ENCODE data around the gene ZNF189. TPM values are rescaled to one million over a fixed set of nuclear protein-coding genes. Genes with fewer than 3 reads are reported as not detected.

The ZNF189 gene
- total and polyA plus RNA-seq, 9 donors = 11.3 to 30.5 (median 25.1) TPM

DNA sequence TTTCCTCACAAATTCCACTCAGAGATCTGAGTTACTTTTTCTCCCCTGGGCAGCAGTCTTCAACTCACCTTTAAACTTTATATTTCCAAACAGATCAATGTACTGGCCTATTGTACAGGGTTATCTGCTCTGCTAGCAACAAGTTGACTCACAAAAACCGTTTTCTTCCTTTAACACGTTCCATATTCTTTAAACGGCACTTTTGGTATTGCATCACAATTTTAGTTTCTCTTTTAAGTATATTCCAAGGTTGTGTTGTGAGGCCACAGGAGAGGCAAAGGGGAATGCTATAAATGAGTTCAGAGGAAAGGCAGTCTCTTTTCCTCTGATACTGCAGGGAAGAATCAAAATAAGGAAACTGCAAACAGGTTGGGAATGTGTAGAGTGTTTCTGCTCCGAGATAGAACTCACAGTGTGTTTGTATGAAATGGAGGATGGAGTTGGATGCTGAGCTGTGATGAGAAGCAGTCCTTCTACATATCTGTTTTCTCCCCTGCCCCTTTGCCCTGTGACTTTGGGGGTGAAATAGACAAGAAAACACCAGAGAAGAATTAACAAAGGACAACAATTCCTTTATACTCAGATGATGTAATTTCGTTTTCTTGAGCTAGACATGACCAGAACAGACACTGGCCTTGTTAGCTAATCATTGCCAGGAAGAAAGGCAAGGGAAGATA lies 46.8 kb downstream of the ZNF189 start:
- Histone ChIP-seq H3K4me1 (ENCODE audit: insufficient read depth) (no peaks in the 10 kb centered on the region), H3K27me3 (no peaks in the 10 kb centered on the region), H3K36me3 (no peaks in the 10 kb centered on the region), H3K4me3 (no peak overlapping the region), H3K27ac (no peak overlapping the region), H3K9me3 (no peaks in the 10 kb centered on the region)
- intact Hi-C loops (cut with DNase I) = no loop called here
- WGBS, 3 donors = 21 to 41% (median 24%) methylated on average over 5 of the region's 5 CpGs
- no peak for DNase-seq
- TF ChIP-seq POLR2A (IDR thresholded peaks at IDR 0.05) (no peak), EP300 (IDR thresholded peaks at IDR 0.05) (no peak)
- TF ChIP-seq, protein P1, sequence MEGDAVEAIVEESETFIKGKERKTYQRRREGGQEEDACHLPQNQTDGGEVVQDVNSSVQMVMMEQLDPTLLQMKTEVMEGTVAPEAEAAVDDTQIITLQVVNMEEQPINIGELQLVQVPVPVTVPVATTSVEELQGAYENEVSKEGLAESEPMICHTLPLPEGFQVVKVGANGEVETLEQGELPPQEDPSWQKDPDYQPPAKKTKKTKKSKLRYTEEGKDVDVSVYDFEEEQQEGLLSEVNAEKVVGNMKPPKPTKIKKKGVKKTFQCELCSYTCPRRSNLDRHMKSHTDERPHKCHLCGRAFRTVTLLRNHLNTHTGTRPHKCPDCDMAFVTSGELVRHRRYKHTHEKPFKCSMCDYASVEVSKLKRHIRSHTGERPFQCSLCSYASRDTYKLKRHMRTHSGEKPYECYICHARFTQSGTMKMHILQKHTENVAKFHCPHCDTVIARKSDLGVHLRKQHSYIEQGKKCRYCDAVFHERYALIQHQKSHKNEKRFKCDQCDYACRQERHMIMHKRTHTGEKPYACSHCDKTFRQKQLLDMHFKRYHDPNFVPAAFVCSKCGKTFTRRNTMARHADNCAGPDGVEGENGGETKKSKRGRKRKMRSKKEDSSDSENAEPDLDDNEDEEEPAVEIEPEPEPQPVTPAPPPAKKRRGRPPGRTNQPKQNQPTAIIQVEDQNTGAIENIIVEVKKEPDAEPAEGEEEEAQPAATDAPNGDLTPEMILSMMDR (IDR thresholded peaks at IDR 0.05) = no peak

DNA sequence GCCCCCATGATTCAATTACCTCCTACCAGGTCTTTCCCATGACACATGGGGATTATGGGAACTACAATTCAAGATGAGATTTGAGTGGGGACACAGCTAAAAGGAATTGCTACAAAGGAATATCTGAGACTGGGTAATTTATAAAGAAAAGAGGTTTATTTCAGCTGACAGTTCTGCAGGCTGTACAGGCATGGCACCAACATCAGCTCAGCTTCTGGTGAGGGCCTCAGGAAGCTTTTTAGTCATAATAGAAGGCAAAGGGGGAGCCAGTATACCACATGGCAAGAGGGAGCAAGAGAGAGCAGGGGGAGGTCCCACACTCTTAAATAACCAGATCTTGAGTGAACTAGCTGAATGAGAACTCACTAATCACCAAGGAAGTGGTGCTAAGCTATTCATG lies 48.1 kb downstream of the ZNF189 start:
- Histone ChIP-seq H3K27me3 (no peaks in the 10 kb centered on the region), H3K9me3 (no peaks in the 10 kb centered on the region), H3K4me3 (no peak overlapping the region), H3K36me3 (no peaks in the 10 kb centered on the region), H3K27ac (no peak overlapping the region), H3K4me1 (ENCODE audit: insufficient read depth) (no peaks in the 10 kb centered on the region)
- TF ChIP-seq POLR2A (IDR thresholded peaks at IDR 0.05) = no peak
- no peak for DNase-seq
- intact Hi-C loops (cut with DNase I) = no loop called here

DNA sequence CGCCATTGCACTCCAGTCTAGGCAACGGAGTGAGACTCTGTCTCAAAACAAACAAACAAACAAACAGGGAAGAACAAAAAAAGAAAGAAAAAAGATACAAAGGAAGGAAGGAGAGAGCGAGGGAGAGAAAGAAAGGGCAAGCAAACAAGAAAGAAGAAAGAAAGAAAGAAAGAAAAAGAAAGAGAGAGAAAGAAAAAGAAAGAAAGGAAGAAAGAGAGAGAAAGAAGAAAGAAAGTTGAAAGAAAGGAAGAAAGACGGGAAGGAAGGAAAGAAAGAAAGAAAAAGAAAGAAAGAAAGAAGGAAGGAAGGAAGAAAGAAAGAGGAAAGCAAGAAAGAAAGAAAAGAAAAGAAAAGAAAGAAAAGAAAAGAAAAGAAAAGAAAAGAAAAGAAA lies 50.0 kb downstream of the ZNF189 start:
- no peak overlapping the region for H3K27ac ChIP-seq
- no peak overlapping the region for H3K4me3 ChIP-seq

DNA sequence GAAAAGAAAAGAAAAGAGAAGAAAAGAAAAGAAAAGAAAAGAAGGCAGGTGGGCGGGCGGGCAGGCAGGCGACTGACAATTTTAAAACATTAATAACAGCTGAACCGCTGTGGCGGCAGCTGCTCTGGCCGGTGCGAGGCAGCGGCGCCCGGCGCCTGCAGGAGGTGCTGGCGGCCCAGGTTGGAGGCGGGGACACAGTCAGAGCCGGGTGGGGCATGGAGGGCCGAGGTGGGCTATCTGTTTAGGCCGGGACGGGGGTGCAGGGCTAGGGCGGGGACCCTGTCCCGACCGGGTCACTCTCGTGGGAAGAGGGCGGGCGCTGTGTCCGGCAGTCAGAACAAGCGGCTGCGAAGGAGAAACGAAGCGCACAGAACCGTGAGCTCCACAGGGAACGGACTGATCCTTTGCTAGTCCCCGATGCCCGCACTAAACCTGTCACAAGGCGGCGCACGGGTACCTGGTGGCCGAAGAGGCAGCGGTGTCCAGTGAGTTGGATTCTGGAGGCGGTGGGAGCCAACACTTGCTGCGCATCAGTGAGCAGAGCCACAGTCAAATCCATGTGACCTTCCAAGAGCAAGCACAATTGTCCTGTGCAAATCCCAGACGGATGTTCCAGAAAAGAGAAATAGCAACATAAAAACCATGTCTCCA lies 50.5 kb downstream of the ZNF189 start:
- intact Hi-C loops (cut with DNase I) = no loop called here
- Histone ChIP-seq H3K27me3 (no peaks in the 10 kb centered on the region), H3K4me1 (ENCODE audit: insufficient read depth) (no peaks in the 10 kb centered on the region), H3K4me3 (peak overlapping the region; percentile 41), H3K27ac (no peak overlapping the region), H3K36me3 (no peaks in the 10 kb centered on the region), H3K9me3 (no peaks in the 10 kb centered on the region)
- whole genome bisulfite sequencing, 3 donors = 1 to 2% (median 1%) methylated on average over 38 to 40 of the region's 40 CpGs
- no peak for TF ChIP-seq EP300 (IDR thresholded peaks at IDR 0.05)
- TF ChIP-seq, protein P1 (IDR thresholded peaks at IDR 0.05) = peak; percentile 12 to 65 (median 57)
- DNase-seq = peak; percentile 65 to 79 (median 69)

More for the DNA sequence above, 50.0 kb downstream of the ZNF189 start:
- no peak for DNase-seq
- intact Hi-C loops (cut with DNase I) = no loop called here
- no peaks in the 10 kb centered on the region for H3K9me3 ChIP-seq
- H3K36me3 ChIP-seq = no peaks in the 10 kb centered on the region
- TF ChIP-seq, protein P1 (IDR thresholded peaks at IDR 0.05) = no peak
- no peak for TF ChIP-seq POLR2A (IDR thresholded peaks at IDR 0.05)
- 48 to 62% (median 55%) methylated on average over 4 of the region's 4 CpGs for WGBS, 3 donors
- no peaks in the 10 kb centered on the region for H3K27me3 ChIP-seq
- no peaks in the 10 kb centered on the region for H3K4me1 ChIP-seq (ENCODE audit: insufficient read depth)

DNA sequence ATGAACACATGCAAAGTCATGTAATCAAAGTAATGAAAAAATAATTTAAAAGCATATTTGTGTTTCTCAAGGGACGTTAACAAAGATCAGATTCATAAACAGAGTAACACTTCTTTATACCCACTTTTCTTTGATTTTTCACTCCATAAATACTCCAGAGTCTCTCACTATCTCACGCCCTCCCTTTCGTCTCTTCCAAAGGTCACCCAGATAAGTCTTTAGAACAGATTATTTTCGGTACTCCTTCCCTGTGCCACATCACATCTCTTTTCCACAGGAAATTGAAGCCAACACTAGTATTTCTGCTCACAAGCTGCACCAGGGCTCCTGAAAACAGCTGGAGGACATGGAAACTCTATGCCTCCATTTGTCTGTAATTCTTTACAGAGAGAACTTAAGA lies 52.3 kb downstream of the ZNF189 start:
- H3K27me3 ChIP-seq = no peaks in the 10 kb centered on the region
- H3K4me3 ChIP-seq = no peak overlapping the region
- TF ChIP-seq, protein P1 (IDR thresholded peaks at IDR 0.05) = no peak
- no peak for TF ChIP-seq EP300 (IDR thresholded peaks at IDR 0.05)
- TF ChIP-seq POLR2A (IDR thresholded peaks at IDR 0.05) = no peak
- no peak for DNase-seq
- H3K4me1 ChIP-seq (ENCODE audit: insufficient read depth) = no peaks in the 10 kb centered on the region
- 37 to 51% (median 42%) methylated on average over 4 of the region's 4 CpGs for WGBS, 3 donors
- H3K27ac ChIP-seq = no peak overlapping the region
- H3K9me3 ChIP-seq = no peaks in the 10 kb centered on the region
- H3K36me3 ChIP-seq = no peaks in the 10 kb centered on the region
- intact Hi-C loops (cut with DNase I) = no loop called here
